Testis (tissue), 2 donors: Measurements from ENCODE around the gene FBXO5.

Source experiments
- CTCF ChIP-seq, 3 experiments: fragments of 450-650 bp in 2 of 3; fragments of 200-600 bp in 1 of 3; sonication (generic) in 1 of 3; IDR thresholded peaks; one replicate each; pipeline ENCODE4 v1.5.1; 2016 to 2019; ENCODE audit warnings: antibody characterized with exemption in 3 of 3, mild to moderate bottlenecking in 2 of 3, moderate library complexity in 1 of 3
- POLR2A ChIP-seq: fragments of 450-650 bp; IDR thresholded peaks from one replicate; pipeline ENCODE4 v1.6.1; 2017; ENCODE audit warnings: antibody characterized with exemption, mild to moderate bottlenecking, moderate library complexity

GRCh38 chr6:152946995-152947394, 35.8 kb downstream of the FBXO5 start:
- TF ChIP-seq CTCF (IDR thresholded peaks at IDR 0.05) = no peak
- no peak for TF ChIP-seq POLR2A
